ENCODE data around the gene LIG1.

DNA sequence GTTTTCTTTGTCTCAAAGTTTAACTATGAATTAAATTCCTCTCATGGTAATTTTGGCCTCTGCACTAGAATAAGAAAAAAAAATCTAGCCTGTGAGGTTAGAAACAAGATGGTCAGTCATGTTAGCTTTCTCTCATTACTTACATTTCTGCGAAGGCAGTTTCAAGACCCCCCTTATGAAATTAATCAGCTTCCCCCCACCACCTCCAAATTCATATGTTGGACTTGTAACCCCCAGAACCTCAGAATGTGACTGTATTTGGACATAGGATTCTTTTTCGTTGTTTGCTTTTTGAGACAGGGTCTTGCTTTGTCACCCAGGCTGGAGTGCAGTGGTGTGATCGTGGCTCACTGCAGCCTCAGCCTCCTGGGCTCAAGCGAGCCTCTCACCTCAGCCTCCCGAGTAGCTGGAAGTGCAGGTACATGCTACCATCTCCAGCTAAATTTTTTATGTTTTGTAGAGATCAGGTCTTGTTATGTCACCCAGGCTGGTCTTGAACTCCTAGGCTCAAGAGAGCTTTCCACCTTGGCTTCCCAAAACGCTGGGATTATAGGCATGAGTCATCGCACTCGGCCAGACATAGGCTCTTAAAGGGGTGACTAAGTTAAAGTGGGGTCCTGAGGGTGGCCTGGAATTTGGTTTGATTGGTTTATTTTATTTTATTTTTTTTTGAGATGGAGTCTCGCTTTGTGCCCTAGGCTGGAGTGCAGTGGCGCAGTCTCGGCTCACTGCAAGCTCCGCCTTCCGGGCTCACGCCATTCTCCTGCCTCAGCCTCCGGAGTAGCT lies 61.0 kb downstream of the LIG1 start:
- TF ChIP-seq CTCF (IDR thresholded peaks at IDR 0.05; ENCODE audit: low read depth, low read length, poor library complexity, severe bottlenecking) (no peak), EZH2phosphoT487 (IDR thresholded peaks at IDR 0.05; ENCODE audit: borderline replicate concordance, low read length) (no peak)

All from DOHH2 (cell line).